MM.1S (cell line): ENCODE data around the gene SLC5A3.

Source experiments
- CTCF ChIP-seq: fragments of 300-600 bp; sonication (generic); IDR thresholded peaks from 2 replicates; pipeline ENCODE4 v1.5.1; 2016; ENCODE audit warnings: antibody characterized with exemption, low read length, mixed read lengths
- EZH2phosphoT487 ChIP-seq: fragments of 300-600 bp; sonication (generic); IDR thresholded peaks from 2 replicates; pipeline ENCODE4 v1.6.1; 2018; ENCODE audit warnings: antibody characterized with exemption, low read length

GRCh38 chr21:34072145-34073031 is 990 bp upstream of the SLC5A3 start:
- TF ChIP-seq CTCF: no peak
- no peak for TF ChIP-seq EZH2phosphoT487
